Fibroblast of villous mesenchyme (primary cell): Measurements from ENCODE around the gene BAIAP3. TPM values are rescaled to one million over a fixed set of nuclear protein-coding genes. Genes with fewer than 3 reads are reported as not detected.

Experiments used
- DNase-seq: peaks from one replicate; pipeline ENCODE4 v3.0.0-alpha.2; 2010; ENCODE audit warnings: low read depth
- H3K4me3 ChIP-seq: 2 replicates; pipeline ENCODE4 v1.5.1; 2011; ENCODE audit warnings: low read depth, mild to moderate bottlenecking, low read length
- total RNA-seq: library from RNA; depleted of rRNA; stranded (reverse); fragments of >200 nt; gene quantifications from 2 replicates; pipeline ENCODE4 v1.2.3, GENCODE V29; 2012
- TF ChIP-seq, protein P1 (sequence below): IDR thresholded peaks from 2 replicates; pipeline ENCODE4 v1.5.1; 2012; ENCODE audit warnings: low read depth, mild to moderate bottlenecking, low read length; ENCODE audit not compliant: insufficient read depth

BAIAP3 gene
- total RNA-seq, 1 donor = under 0.01 TPM

DNA sequence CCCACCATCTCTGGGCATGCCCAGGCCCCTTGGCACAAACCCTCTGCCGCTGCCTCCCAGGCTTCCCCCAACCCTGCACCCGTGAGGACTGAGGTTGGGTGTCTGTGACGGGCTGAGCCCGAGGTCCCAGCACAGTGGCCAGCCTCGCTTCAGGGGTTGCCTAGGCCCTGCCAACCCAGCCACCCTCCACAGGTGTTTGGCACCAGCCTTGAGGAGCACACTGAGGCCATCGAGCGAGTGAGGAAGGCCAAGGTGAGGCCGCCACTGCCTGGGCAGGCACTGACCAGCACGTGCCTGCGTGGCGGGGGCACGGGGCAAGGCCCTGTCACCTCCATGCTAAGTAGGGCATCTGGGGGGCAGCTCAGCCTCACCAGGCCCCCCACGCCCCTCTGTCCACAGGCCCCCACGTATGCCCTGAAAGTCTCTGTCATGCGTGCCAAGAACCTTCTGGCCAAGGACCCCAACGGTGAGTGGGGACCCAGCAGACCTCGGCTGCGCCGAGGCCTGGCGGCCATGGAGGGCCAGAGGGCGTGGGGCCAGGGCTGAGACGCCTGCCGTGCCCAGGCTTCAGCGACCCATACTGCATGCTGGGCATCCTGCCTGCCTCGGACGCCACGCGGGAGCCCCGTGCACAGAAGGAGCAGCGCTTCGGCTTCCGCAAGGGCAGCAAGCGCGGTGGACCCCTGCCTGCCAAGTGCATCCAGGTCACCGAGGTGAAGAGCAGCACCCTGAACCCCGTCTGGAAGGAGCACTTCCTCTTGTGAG, 7.5 kb downstream of the BAIAP3 start:
- TF ChIP-seq, protein P1, sequence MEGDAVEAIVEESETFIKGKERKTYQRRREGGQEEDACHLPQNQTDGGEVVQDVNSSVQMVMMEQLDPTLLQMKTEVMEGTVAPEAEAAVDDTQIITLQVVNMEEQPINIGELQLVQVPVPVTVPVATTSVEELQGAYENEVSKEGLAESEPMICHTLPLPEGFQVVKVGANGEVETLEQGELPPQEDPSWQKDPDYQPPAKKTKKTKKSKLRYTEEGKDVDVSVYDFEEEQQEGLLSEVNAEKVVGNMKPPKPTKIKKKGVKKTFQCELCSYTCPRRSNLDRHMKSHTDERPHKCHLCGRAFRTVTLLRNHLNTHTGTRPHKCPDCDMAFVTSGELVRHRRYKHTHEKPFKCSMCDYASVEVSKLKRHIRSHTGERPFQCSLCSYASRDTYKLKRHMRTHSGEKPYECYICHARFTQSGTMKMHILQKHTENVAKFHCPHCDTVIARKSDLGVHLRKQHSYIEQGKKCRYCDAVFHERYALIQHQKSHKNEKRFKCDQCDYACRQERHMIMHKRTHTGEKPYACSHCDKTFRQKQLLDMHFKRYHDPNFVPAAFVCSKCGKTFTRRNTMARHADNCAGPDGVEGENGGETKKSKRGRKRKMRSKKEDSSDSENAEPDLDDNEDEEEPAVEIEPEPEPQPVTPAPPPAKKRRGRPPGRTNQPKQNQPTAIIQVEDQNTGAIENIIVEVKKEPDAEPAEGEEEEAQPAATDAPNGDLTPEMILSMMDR = no peak
- no peak for DNase-seq
- no peak overlapping the region for H3K4me3 ChIP-seq

DNA sequence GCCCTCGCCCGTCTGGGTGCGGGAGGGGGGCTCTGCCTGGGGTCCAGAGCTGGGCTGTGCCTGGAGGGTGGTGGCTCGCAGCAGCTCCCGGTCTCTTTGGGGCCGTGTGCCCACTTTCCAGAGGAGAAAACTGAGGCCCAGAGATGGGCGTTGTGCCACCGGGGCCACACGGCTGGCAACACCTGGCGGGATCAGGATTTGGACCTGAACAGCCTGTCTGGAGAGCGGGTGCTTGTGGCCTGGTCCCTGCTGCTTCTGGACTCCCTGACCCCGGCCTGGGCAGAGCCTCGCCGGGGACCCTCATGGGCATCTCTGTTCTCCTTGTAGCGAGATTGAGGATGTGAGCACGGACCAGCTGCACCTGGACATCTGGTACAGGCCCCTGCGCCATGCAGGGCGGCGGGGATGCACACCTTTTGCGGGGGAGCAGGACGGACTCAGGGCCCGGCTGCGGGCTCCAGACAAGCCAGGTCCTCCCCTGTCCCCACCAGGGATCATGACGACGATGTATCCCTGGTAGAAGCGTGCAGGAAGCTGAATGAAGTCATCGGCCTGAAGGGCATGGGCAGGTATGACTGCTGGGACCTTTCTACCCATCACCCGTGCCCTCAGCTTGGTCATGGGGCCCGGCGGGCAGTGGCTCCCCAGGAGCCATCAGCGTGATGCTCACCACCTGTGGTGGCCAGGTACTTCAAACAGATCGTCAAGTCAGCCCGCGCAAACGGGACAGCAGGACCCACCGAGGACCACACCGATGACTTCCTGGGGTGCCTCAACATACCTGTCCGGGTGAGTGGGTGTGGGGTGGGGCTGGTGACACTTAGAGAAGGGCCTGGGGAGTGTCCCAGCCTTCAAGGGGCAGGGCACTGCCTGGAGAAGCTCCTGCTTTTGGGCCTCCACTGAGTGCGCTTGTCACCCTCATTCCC, 8.3 kb downstream of the BAIAP3 start:
- DNase-seq = no peak
- TF ChIP-seq, protein P1 = no peak
- no peak overlapping the region for H3K4me3 ChIP-seq

DNA sequence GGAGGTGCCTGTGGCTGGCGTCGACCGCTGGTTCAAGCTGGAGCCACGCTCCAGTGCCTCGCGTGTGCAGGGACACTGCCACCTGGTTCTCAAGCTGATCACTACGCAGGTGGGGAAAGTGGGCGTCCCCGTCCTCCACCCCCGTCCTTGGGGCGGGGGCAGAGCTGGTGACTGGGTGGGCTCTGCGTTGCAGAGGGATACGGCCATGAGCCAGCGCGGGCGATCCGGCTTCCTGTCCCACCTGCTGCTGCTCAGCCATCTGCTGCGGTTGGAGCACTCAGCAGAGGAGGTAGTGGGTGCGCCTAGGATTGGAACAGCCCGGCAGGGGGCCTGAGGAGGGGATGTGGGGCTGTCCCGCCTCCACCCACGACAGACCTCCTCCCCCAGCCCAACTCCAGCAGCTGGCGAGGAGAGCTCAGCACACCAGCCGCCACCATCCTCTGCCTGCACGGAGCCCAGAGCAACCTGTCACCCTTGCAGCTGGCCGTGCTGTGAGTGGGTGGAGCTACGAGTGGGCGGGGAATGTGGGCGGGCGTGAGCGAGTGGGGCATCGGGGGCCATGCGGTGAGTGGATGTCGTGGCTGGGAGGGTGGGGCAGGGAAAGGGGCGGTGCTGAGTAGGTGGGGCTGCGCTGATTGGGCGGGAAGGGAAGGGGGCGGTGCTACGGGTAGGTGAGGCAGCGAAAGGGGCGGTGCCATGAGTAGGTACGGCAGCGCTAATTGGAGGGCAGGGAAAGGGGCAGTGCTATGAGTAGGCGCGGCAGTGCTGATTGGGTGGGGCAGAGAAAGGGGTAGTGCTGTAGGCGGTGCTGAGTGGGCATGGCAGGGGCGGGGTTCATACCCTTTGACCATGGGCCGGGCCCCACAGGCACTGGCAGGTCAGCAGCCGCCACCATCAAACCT, 9.3 kb downstream of the BAIAP3 start:
- TF ChIP-seq, protein P1 = no peak
- DNase-seq = peak; percentile 90
- peak overlapping the region; percentile 32 for H3K4me3 ChIP-seq

- peak overlapping the region; percentile 32 for H3K4me3 ChIP-seq
- no peak for DNase-seq
- TF ChIP-seq, protein P1 = no peak
Measured at GRCh38 chr16:1343428-1344242, 10.2 kb downstream of the BAIAP3 start.

GRCh38 chr16:1344499-1344898, 11.1 kb downstream of the BAIAP3 start:
- no peak for DNase-seq
- TF ChIP-seq, protein P1 = no peak
- H3K4me3 ChIP-seq = no peak overlapping the region
